UCSD-AML1 (cell line): ENCODE data around the gene BCL6B.

ENCODE experiments used
- DNase-seq: peaks from one replicate; lab custom pipeline; 2025; ENCODE audit not compliant: unreplicated experiment; lab: John Stamatoyannopoulos, UW

Gene BCL6B

DNA sequence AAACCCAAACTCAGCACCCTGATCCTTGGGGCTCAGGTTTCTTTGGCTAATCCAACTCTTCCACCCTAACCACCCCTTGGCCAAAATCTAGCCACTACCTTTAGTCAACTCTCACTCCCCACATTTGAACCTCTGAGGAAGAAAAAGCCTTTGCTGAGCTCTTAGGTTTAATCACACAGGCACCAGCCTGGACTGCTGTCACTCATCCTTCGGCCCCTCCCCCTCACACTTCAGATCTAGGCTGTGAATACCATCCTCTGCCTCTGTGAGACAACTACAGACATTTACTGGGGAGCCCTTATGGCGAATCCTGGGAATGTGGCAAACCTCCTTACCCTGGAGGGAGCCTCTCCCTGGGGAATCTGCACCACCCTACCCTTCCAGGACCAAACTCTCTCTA is 15.7 kb upstream of the BCL6B start:
- DNase-seq: no peak

DNA sequence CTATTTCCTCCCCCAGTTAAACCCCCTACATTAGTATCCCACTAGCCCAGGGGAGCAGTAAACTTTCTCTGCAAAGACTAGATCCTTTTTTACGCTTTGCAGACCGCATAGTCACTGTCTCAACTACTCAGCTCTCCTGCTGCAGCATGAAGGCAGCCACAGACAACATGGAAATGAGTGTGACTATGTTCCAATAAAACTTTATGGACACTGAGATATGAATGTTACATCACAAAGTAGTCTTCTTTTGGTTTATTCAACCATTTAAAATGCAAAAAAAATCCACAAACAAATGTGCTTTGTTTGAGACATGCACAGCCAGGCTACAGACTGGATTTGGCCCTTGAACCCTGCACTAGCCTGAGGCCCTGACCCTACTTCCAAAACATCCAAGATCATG is 12.3 kb upstream of the BCL6B start:
- no peak for DNase-seq

DNA sequence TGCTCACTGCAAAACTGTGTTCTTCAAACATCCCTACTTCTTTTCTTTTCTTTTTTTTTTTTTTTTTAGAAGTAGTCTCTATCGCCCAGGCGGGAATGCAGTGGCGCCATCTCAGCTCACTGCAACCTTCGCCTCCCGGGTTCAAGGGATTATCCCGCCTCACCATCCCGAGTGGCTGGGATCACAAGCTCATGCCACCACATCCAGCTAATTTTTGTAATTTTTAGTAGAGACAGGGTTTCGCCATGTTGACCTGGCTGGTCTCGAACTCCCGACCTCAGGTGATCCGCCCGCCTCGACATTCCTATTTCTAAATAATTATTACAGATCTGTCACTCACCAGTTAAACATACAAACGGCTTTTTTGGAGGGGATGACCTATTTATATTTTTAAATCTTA is 11.4 kb upstream of the BCL6B start:
- no peak for DNase-seq

DNA sequence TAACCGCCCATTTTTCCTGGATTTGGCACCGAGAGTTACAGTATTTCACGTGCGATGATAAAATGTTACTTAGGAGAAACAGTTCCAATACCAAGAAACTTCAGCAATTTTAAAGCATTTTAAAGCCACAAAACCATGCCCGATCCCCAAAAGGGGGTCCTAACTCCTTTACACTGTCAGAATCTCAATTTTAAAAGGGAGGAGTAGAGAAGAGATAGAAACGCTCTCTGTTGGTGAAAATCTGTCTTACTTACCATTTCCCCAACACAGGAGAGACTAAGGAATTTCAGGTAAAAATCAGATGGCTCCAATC is 11.0 kb upstream of the BCL6B start:
- no peak for DNase-seq

DNA sequence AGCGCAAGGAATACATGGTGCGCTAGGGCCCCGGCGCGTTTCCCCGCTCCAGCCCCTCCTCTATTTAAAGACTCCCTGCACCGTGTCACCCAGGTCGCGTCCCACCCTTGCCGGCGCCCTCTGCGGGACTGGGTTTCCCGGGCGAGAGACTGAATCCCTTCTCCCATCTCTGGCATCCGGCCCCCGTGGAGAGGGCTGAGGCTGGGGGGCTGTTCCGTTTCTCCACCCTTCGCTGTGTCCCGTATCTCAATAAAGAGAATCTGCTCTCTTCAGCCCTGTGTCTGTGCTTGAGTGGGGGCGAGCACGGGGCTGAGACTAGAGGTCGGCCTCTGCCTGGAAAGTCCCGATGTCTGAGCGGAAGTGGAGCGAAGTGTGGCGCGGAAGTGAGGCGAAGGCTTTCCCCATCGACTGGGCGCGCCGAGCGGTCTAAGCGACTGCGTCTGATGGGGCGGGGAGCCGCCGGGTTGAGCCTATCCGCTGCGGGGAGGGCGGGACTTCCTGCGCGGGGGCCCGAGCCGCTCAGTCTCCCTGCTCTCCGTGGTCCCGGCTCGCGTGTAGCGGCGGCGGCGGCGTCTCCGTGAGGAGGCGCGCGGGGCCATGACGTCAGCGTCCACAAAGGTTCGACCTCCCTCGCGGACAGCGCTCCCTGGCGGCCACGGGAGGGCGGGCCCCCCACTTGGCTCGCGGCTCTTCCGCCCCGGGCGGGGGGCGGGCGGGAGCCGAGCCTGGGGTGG is 8.4 kb upstream of the BCL6B start:
- DNase-seq: peak; percentile 99

DNA sequence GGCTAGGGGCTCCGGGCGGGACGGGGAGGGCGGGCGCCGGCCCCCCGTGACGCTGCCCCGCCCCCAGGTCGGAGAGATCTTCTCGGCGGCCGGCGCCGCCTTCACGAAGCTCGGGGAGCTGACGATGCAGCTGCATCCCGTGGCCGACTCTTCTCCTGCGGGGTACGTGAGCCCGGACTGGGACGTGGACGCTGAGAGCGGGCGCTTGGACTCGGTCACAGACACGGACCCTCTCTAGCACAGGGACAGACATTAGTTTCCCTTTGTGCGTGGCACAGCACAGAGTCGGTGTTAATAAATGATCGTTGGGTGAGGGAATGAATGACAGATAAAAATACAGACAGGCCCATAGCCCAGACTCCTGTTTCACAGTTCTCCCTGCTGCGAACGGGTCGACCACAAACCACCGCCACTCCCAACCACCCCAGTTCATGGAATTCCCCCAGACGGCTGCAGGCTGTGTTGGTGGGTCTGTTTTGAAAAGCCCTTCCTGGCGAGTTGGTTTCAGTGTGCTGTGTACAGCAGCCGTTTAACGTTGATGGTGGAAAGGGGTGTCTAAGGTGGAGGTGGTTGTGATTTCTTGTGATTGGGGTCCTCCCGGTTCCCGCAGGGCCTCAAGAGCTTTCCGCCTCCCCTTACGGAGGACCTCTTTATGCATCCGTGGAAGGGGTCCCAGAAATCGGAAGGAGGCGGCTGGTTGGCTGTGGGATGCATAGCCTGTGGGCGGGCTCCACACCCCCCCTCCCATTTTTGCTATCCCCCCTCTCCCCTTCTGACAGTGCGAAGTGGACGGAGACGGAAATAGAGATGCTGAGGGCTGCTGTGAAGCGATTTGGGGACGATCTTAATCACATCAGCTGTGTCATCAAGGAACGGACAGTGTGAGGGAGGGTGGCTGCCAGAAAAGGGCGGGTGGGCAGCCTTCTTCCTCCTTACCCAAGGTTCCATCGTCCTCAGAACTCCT is 7.6 kb upstream of the BCL6B start:
- DNase-seq: peak; percentile 77

DNA sequence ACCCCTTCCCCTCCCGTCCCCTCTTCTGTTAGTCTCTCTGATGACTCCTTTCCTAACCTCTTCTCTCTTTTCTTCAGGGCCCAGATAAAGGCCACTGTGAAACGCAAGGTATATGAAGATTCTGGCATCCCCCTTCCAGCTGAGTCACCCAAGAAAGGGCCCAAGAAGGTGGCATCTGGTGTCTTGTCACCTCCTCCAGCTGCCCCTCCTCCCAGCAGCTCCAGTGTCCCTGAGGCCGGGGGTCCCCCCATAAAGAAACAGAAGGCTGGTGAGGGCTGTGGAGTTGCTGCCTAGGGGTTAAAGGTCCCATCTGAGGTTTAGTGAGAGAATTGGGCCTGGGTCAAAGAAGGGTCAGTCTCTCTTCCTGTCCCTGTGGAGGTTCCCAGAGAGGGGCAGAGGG is 6.4 kb upstream of the BCL6B start:
- DNase-seq: no peak

DNA sequence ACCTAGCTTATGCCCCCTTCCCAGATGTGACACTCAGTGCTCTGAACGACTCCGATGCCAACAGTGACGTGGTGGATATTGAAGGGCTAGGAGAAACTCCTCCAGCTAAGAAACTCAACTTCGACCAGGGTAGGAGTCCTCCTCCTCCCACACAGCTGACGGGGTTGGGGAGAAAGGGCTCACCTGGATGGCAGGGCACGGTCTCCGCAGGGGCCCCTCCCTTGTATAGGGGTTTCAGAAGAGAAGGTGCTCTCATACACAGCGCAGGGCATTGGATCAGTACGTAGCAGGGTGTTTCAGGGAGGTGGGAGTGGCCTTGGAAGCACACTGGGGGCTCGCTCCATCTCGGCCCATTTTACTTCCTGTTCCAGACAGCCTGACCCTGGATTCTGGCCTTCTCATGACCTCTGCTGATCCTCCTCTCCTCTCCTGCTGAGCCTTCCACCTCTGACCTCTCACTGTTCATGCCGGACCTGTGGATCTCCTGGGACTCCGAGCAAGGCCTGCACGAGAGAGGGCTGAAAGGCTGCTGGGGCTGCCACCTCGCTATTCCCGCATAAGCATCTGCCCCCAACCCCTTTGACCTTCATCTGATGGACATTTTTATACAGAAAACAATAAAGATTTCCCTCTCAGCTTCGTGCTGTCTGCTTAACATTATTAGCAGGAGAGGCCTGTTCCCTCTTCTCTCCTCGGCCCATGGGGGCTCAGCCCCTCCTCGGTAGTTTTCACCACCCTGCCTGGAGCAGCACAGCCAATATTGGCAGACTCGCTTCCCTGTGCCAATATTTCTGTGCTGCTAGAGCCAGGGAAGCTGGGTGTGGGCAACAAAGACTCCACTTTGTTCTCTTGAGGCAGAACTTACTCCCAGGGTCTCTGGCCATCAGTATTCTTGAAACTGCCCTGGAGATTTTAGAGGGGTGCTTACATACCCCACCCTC is 5.7 kb upstream of the BCL6B start:
- DNase-seq: no peak

DNA sequence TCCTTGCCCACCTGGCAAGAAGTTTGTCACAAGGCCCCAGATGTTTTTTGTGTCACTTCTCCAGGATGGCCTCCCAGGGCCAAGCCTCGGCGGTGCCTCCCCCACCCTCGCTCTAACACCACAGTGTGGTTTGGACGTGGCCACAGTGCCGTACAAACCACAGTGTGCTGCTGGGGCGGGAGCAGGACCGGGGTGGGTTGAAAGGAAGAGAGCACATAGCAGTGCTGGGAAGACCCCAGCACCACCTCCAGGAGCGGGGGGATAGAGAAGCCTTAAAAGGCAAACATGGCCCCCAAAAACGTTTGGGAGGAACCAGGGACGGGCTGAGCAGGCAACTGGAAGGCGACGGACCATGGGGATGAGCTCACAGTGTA is 5.0 kb upstream of the BCL6B start:
- DNase-seq: peak; percentile 65

DNA sequence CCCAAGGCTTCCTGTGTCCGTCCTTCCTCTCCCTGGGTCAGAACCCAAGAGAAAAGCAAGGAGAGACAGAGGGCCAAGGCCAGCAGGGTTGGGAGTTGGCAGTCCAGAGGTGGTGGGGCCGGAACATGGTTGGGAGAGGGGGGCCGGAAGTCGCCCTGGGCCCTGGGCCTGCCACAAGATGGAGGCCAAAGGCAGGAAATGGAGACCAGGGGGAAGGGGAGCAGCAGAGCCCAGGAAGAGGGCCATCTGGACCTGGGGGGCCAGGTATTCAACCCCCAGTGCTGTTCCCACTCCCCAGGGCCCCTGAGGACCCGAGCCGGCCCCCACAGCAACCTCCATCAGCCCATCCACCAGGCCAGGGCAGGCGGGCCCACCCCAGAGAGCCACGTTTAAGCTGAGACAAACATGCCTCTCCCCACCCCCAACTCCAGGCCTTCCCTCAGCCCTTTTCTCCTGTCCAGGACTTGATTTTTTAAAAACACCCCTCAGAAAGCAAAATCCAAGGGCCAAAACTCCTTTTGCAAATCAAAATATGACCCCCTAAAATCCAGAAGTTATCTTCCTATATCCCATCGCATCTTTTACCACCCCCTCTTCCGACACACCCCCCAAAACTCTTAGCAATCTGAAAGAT is 4.4 kb upstream of the BCL6B start:
- no peak for DNase-seq

DNA sequence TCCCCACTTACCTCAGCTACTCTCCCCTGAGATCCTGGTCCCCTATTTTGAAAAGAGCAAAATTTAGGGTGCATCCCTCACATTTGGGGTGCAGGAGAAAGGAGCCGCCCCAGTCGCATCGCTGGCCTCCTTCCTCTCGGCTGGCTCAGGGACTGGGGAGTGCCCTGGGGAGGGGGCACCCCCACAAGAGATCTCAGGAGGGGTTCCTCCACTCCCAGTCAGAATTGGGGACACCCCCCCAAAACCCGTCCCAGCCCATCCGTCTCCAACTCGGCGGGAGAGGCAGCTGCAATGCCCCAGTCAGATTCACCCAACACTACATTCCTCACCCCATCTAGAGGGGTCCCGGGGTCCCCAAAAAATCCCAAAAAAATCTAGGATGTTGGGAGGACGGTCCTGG is 3.5 kb upstream of the BCL6B start:
- no peak for DNase-seq

DNA sequence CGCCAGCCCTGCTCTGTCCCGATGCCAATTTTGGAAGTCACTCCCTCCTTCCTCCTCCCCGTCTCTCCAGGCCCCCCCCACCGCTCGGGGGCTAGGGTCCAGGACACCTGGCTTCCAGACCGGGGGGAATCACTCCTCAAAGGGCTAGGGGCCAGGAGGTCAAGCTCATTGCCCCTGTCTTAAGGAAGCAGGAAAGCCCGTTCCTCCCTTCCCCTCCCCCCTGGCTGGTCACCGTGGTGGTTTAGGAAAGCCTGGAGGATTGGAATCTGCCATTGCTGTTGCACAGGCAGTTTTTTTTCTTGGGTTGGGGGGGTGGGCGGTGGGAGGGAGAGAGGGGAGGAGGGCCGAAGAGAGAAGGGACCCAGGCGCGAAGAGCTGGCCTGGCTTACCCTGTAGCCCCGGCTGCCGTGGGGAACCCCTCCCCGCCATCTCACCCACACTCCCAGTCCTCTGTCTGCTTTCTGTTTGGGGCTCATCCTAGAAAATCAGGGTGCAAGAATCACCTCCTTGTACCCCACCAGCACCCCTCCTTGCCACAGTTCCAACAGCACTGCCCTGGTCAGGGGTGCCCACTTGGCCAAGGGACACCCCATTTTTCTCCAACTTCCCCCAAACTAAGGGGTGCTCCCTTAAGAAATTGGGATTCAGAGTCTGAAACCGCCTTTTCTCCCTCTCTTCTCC is 2.9 kb upstream of the BCL6B start:
- DNase-seq: peak; percentile 51

DNA sequence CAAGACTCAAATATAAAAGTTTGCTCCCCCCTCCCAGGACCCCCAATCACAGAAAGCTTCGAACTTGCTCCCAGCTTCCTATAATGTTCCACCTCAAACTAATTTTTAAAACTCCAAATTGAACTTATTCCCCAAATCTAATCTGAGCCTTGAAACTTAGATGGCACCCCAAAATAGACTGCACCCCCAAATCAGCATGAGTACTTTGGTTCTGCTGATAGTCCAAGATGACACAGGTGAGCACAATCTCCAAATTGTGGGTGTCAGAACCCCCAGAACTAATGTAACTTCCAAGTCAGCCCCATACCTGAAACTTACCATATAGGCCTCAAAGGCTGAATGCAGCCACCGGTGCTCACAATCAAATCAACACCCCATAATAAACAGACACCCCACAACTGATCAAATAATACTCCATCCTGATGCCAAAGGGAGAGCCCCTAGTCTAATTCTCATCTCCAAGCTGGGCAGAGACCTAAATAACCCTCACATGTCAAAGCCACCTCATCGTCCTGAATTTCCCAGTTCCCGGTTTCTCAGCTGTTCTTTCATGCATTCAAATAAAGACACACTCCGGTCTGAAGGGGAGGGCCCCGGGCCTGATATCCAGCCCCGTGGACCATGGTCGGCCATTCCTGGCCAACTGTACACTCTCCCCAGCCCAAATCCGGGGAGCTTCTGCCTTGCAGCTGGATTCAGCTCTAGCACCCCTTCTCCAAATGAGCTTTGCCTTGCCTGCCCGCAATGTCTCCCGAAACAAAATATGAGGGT is 1.8 kb upstream of the BCL6B start:
- no peak for DNase-seq

DNA sequence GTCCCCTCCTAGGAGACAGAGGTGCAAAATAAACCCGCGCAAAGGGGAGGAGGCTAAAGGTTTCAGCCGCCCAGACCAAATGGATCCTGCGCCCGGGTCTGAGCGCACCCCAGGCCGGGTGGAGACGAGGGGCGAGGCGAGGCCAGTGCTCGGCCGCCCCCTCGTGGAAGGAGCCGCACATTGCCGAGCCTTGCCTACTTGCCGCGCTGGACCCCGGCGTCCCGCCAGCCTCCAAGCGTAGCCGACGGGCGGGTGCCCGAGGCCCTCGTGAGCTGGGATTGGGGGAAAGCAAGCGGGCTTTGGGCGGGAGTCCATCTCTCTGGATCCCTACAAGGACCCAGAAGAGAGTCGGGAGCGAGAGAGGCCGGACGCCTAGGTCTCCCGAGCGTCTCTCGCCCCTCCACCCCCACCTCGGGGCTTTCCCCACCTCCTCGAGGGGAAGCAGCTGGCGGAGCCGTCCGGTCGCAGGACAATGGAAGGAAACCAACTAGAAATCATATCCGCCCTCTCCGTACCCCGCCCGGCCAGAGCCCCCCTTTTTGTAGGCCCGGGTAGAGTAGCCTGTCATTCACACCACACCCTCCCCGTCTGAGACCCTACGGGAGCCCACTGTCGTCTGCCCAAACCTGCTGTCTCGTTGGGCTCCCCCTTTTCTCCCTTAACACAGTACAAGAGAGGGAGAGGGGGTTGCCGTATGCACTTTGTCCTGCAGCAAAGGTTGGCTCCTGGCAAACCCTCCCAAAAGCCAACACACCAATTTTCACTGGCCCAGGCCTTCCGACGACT is 664 bp upstream of the BCL6B start:
- DNase-seq: peak; percentile 91

DNA sequence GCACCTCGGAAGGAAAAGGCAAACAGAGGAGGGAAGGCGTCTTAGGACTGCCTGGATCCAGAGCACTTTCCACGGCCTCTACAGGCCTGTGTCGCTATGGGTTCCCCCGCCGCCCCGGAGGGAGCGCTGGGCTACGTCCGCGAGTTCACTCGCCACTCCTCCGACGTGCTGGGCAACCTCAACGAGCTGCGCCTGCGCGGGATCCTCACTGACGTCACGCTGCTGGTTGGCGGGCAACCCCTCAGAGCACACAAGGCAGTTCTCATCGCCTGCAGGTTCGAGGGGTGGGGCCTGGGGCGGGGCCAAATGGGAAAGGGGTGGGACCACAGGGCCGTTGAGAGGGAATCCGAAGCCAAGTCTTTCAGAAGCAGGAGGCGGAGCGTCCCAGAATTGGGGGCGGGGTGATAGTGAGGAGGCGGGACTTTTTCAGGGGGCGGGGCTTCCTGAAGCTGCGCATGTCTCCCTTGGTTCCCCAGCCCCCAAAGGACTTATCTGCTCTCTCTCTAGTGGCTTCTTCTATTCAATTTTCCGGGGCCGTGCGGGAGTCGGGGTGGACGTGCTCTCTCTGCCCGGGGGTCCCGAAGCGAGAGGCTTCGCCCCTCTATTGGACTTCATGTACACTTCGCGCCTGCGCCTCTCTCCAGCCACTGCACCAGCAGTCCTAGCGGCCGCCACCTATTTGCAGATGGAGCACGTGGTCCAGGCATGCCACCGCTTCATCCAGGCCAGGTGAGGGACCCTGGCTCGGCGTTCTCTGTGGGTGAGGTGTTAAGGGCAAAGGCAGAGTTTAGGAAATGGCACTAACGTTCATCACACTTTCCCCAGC is 939 bp downstream of the BCL6B start:
- DNase-seq: no peak

DNA sequence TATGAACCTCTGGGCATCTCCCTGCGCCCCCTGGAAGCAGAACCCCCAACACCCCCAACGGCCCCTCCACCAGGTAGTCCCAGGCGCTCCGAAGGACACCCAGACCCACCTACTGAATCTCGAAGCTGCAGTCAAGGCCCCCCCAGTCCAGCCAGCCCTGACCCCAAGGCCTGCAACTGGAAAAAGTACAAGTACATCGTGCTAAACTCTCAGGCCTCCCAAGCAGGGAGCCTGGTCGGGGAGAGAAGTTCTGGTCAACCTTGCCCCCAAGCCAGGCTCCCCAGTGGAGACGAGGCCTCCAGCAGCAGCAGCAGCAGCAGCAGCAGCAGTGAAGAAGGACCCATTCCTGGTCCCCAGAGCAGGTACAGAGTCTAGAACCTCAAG is 1.5 kb downstream of the BCL6B start:
- DNase-seq: no peak

DNA sequence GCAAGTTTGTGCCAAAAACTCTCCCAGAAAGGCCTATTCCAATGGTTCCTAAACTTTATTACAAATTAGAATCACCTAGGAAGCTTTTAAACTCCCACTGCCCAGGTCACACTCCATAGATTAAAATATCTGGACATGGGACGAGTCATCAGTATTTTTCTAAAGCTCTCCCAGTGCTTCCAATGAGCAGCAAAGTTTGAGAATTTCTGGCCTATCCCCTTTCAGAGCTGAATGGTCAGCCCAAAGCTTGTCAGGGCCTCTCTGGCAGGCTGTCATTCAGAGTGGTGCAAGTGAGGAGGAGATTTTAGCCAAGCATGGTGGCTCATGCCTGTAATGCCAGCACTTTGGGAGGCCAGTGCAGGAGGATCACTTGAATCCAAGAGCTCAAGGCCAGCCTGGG is 2.4 kb downstream of the BCL6B start:
- DNase-seq: no peak

DNA sequence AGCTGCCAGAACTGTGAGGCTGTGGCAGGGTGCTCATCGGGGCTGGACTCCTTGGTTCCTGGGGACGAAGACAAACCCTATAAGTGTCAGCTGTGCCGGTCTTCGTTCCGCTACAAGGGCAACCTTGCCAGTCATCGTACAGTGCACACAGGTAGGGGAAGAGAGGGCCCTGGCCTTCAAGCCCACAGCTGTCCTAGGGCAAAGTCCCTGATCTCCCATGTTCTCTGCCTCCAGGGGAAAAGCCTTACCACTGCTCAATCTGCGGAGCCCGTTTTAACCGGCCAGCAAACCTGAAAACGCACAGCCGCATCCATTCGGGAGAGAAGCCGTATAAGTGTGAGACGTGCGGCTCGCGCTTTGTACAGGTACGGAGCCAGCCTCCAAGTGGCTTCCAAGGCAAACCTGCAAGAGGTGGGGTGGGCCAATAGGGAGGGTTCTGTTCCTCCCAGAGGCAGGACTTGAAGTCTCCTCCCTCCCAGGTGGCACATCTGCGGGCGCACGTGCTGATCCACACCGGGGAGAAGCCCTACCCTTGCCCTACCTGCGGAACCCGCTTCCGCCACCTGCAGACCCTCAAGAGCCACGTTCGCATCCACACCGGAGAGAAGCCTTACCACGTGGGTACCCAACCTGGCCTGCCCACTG is 3.7 kb downstream of the BCL6B start:
- no peak for DNase-seq
